ENCODE results near the gene ZC3H18. TPM values are rescaled to one million over a fixed set of nuclear protein-coding genes. Genes with fewer than 3 reads are reported as not detected.
A peak's percentile ranks its signal among the peaks of the same experiment; 100 is the strongest.

The ZC3H18 gene
- 7.9 and 10.5 TPM in 2 replicates for total RNA-seq
- polyA plus RNA-seq = 9.4 and 17.4 TPM in 2 replicates
- polyA plus RNA-seq (2012) = 17.2 and 28.4 TPM in 2 replicates
- polyA minus RNA-seq (ENCODE audit: low replicate concordance) = 5.9 and 20.3 TPM in 2 replicates

GRCh38 chr16:88569985-88570690, at the start of gene ZC3H18:
TSS of gene ZC3H18 (plus strand) at chr16:88570403. CDS start at chr16:88577124, 6,721 bp downstream.
- H3K9me3 ChIP-seq (ENCODE audit: control insufficient read depth, insufficient read depth, low read depth, low read length) = no peaks in the 10 kb centered on the region
- no peaks in the 10 kb centered on the region for H4K20me1 ChIP-seq (ENCODE audit: control insufficient read depth, extremely low read depth, insufficient read depth, low read length)
- peaks cover 3% of the 10 kb centered on the region for H3K36me3 ChIP-seq (ENCODE audit: control insufficient read depth, insufficient read depth, low read length)
- TF ChIP-seq EZH2 (IDR thresholded peaks at IDR 0.05; ENCODE audit: low read length, missing control alignments) = no peak
- TF ChIP-seq, protein P1, sequence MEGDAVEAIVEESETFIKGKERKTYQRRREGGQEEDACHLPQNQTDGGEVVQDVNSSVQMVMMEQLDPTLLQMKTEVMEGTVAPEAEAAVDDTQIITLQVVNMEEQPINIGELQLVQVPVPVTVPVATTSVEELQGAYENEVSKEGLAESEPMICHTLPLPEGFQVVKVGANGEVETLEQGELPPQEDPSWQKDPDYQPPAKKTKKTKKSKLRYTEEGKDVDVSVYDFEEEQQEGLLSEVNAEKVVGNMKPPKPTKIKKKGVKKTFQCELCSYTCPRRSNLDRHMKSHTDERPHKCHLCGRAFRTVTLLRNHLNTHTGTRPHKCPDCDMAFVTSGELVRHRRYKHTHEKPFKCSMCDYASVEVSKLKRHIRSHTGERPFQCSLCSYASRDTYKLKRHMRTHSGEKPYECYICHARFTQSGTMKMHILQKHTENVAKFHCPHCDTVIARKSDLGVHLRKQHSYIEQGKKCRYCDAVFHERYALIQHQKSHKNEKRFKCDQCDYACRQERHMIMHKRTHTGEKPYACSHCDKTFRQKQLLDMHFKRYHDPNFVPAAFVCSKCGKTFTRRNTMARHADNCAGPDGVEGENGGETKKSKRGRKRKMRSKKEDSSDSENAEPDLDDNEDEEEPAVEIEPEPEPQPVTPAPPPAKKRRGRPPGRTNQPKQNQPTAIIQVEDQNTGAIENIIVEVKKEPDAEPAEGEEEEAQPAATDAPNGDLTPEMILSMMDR (conservative IDR thresholded peaks at IDR 0.05 in 1 of 2, IDR thresholded peaks at IDR 0.05 in 1 of 2; ENCODE audit: low read depth in 1 of 2, low read length in 2 of 2) = no peak
- peak within 1 kb of the TSS; percentile 90 for H3K9ac ChIP-seq (ENCODE audit: insufficient read depth, low read length)
- no peaks in the 10 kb centered on the region for H3K27me3 ChIP-seq (ENCODE audit: control insufficient read depth, insufficient read depth, low read length)
- peak within 1 kb of the TSS; percentile 80 for H3K27ac ChIP-seq (ENCODE audit: insufficient read depth, low read length)
- peaks cover 36% of the 10 kb centered on the region for H3K79me2 ChIP-seq (ENCODE audit: control insufficient read depth, insufficient read depth, low read length)
- H2AFZ ChIP-seq (ENCODE audit: low read length) = peak within 1 kb of the TSS; percentile 88
- peak within 1 kb of the TSS; percentile 98 for H3K4me2 ChIP-seq (ENCODE audit: extremely low read depth, insufficient read depth, low read length)
- peak within 1 kb of the TSS; percentile 84 to 93 (median 90) for H3K4me3 ChIP-seq (replicated peaks in 1 of 4; ENCODE audit: control extremely low read depth in 1 of 4, insufficient read depth in 1 of 4, low read depth in 3 of 4, low read length in 4 of 4)
- DNase-seq (ENCODE audit: low read depth in 2 of 2) = peak; percentile 91 to 94
- peaks cover 14% of the 10 kb centered on the region for H3K4me1 ChIP-seq (ENCODE audit: control insufficient read depth, extremely low read depth, insufficient read depth, low read length)

DNA sequence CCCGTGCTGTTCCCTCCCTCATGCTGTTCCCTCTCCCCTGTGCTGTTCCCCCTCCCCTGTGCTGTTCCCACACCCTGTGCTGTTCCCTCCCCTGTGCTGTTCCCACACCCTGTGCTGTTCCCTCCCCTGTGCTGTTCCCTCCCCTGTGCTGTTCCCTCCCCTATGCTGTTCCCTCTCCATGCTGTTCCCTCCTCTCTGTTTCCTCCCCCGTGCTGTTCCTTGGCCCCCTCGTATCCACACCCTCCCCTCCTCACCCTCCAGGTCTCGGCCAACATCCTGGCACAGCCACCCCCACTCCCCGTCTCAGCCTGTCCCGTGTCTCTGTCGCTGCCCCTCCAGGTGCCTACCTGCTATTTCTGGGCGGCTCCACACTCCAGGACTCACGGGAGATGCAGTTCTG, 48.5 kb upstream of the ZC3H18 start:
- Histone ChIP-seq H3K9ac (ENCODE audit: insufficient read depth, low read length) (no peak overlapping the region), H3K79me2 (ENCODE audit: control insufficient read depth, insufficient read depth, low read length) (no peaks in the 10 kb centered on the region), H3K9me3 (ENCODE audit: control insufficient read depth, insufficient read depth, low read depth, low read length) (no peaks in the 10 kb centered on the region), H3K27ac (ENCODE audit: insufficient read depth, low read length) (no peak overlapping the region), H3K36me3 (ENCODE audit: control insufficient read depth, insufficient read depth, low read length) (no peaks in the 10 kb centered on the region), H3K27me3 (ENCODE audit: control insufficient read depth, insufficient read depth, low read length) (peaks cover 15% of the 10 kb centered on the region), H4K20me1 (ENCODE audit: control insufficient read depth, extremely low read depth, insufficient read depth, low read length) (no peaks in the 10 kb centered on the region), H3K4me1 (ENCODE audit: control insufficient read depth, extremely low read depth, insufficient read depth, low read length) (no peaks in the 10 kb centered on the region), H2AFZ (ENCODE audit: low read length) (no peak overlapping the region), H3K4me2 (ENCODE audit: extremely low read depth, insufficient read depth, low read length) (no peak overlapping the region), H3K4me3 (replicated peaks in 1 of 4; ENCODE audit: control extremely low read depth in 1 of 4, insufficient read depth in 1 of 4, low read depth in 3 of 4, low read length in 4 of 4) (no peak overlapping the region)
- no peak for DNase-seq (ENCODE audit: low read depth in 2 of 2)
- no peak for TF ChIP-seq EZH2 (IDR thresholded peaks at IDR 0.05; ENCODE audit: low read length, missing control alignments)
- TF ChIP-seq, protein P1 (conservative IDR thresholded peaks at IDR 0.05 in 1 of 2, IDR thresholded peaks at IDR 0.05 in 1 of 2; ENCODE audit: low read depth in 1 of 2, low read length in 2 of 2) = no peak

GRCh38 chr16:88522276-88522949, 47.8 kb upstream of the ZC3H18 start:
- no peak overlapping the region for H3K27ac ChIP-seq (ENCODE audit: insufficient read depth, low read length)
- H3K27me3 ChIP-seq (ENCODE audit: control insufficient read depth, insufficient read depth, low read length) = peaks cover 15% of the 10 kb centered on the region
- no peaks in the 10 kb centered on the region for H3K4me1 ChIP-seq (ENCODE audit: control insufficient read depth, extremely low read depth, insufficient read depth, low read length)
- no peaks in the 10 kb centered on the region for H3K79me2 ChIP-seq (ENCODE audit: control insufficient read depth, insufficient read depth, low read length)
- H3K9me3 ChIP-seq (ENCODE audit: control insufficient read depth, insufficient read depth, low read depth, low read length) = no peaks in the 10 kb centered on the region
- no peaks in the 10 kb centered on the region for H3K36me3 ChIP-seq (ENCODE audit: control insufficient read depth, insufficient read depth, low read length)
- no peaks in the 10 kb centered on the region for H4K20me1 ChIP-seq (ENCODE audit: control insufficient read depth, extremely low read depth, insufficient read depth, low read length)
- H3K4me3 ChIP-seq (replicated peaks in 1 of 4; ENCODE audit: control extremely low read depth in 1 of 4, insufficient read depth in 1 of 4, low read depth in 3 of 4, low read length in 4 of 4) = no peak overlapping the region
- no peak overlapping the region for H3K4me2 ChIP-seq (ENCODE audit: extremely low read depth, insufficient read depth, low read length)
- no peak overlapping the region for H3K9ac ChIP-seq (ENCODE audit: insufficient read depth, low read length)
- TF ChIP-seq EZH2 (IDR thresholded peaks at IDR 0.05; ENCODE audit: low read length, missing control alignments) = no peak
- TF ChIP-seq, protein P1 (conservative IDR thresholded peaks at IDR 0.05 in 1 of 2, IDR thresholded peaks at IDR 0.05 in 1 of 2; ENCODE audit: low read depth in 1 of 2, low read length in 2 of 2) = no peak
- no peak overlapping the region for H2AFZ ChIP-seq (ENCODE audit: low read length)
- no peak for DNase-seq (ENCODE audit: low read depth in 2 of 2)
